PC-3 (cell line): ENCODE data around the gene ZBED4. TPM values are rescaled to one million over a fixed set of nuclear protein-coding genes. Genes with fewer than 3 reads are reported as not detected.
A peak's percentile ranks its signal among the peaks of the same experiment; 100 is the strongest.

Source experiments
- ATAC-seq: fragments of 200-7000 bp; cut with Tn5 transposase; 2 replicates; pipeline ENCODE4 v1.9.1; 2020; ENCODE audit warnings: mild to moderate bottlenecking, moderate library complexity
- BruUV-seq: library from RNA; stranded (reverse); fragments of 400-500 nt; replicated peaks from 2 replicates; lab custom pipeline; 2021; lab: Mats Ljungman, UMichigan
- CTCF ChIA-PET: fragments of 300-600 bp; sonication (Branson Sonifier 250); formaldehyde crosslinking; loops from one replicate; lab custom pipeline; 2022; ENCODE audit warnings: antibody characterized with exemption; lab: Charles Lee
- POLR2A ChIA-PET: fragments of 300-600 bp; sonication (Branson Sonifier 250); formaldehyde crosslinking; loops from one replicate; lab custom pipeline; 2022; ENCODE audit warnings: antibody characterized with exemption; ENCODE audit not compliant: unreplicated experiment; lab: Charles Lee
- DNase-seq: peaks from one replicate; pipeline ENCODE4 v3.0.0-alpha.2; 2015
- H2AFZ ChIP-seq: fragments of 300-600 bp; sonication (generic); 2 replicates; pipeline ENCODE4 v1.6.0; 2016; ENCODE audit warnings: antibody characterized with exemption, low read length
- H3F3A ChIP-seq: fragments of 300-600 bp; sonication (generic); one replicate; pipeline ENCODE4 v1.6.0; 2017; ENCODE audit warnings: antibody characterized with exemption, low read length, control low read depth, mild to moderate bottlenecking; ENCODE audit not compliant: unreplicated experiment
- H3K27ac ChIP-seq: fragments of 300-600 bp; sonication (generic); 2 replicates; pipeline ENCODE4 v1.5.1; 2016; ENCODE audit warnings: mild to moderate bottlenecking, low read length
- H3K27me3 ChIP-seq: fragments of 300-600 bp; sonication (generic); 2 replicates; pipeline ENCODE4 v1.6.1; 2016; ENCODE audit warnings: low read length, mixed read lengths
- H3K36me3 ChIP-seq: fragments of 300-600 bp; sonication (generic); 2 replicates; pipeline ENCODE4 v1.6.1; 2016; ENCODE audit warnings: low read depth, mixed run types, low read length, mixed read lengths
- H3K4me1 ChIP-seq: fragments of 300-600 bp; sonication (generic); 2 replicates; pipeline ENCODE4 v1.5.1; 2016; ENCODE audit warnings: low read length; ENCODE audit not compliant: insufficient read depth
- H3K4me2 ChIP-seq: fragments of 300-600 bp; sonication (generic); 2 replicates; pipeline ENCODE4 v1.6.0; 2016; ENCODE audit warnings: low read length
- H3K4me3 ChIP-seq: fragments of 300-600 bp; sonication (generic); 2 replicates; pipeline ENCODE4 v1.5.1; 2016; ENCODE audit warnings: mild to moderate bottlenecking, low read length, mixed read lengths
- H3K79me2 ChIP-seq: fragments of 300-600 bp; sonication (generic); 2 replicates; pipeline ENCODE4 v1.6.1; 2017; ENCODE audit warnings: low read length, mixed read lengths
- H3K9ac ChIP-seq: fragments of 300-600 bp; sonication (generic); 2 replicates; pipeline ENCODE4 v1.6.0; 2016; ENCODE audit warnings: mild to moderate bottlenecking, low read length
- H3K9me2 ChIP-seq: fragments of 300-600 bp; sonication (generic); replicated peaks from 2 replicates; pipeline ENCODE4 v1.6.1; 2016; ENCODE audit warnings: mixed run types, low read length, mixed read lengths
- H3K9me3 ChIP-seq: fragments of 300-600 bp; sonication (generic); 2 replicates; pipeline ENCODE4 v1.6.1; 2016; ENCODE audit warnings: low read length, mixed read lengths
- H4K20me1 ChIP-seq: fragments of 300-600 bp; sonication (generic); 2 replicates; pipeline ENCODE4 v1.6.1; 2016; ENCODE audit warnings: low read length, mixed read lengths
- CTCF ChIP-seq: fragments of 300-600 bp; sonication (generic); conservative IDR thresholded peaks from 2 replicates; pipeline ENCODE4 v1.5.1; 2017; ENCODE audit warnings: antibody characterized with exemption, low read depth, mild to moderate bottlenecking, low read length
- EZH2 ChIP-seq: fragments of 300-600 bp; sonication (generic); IDR thresholded peaks from one replicate; pipeline ENCODE4 v1.6.1; 2017; ENCODE audit warnings: antibody characterized with exemption, mild to moderate bottlenecking, low read length; ENCODE audit not compliant: unreplicated experiment
- EZH2phosphoT487 ChIP-seq: fragments of 300-600 bp; sonication (generic); IDR thresholded peaks from 2 replicates; pipeline ENCODE4 v1.6.1; 2018; ENCODE audit warnings: mild to moderate bottlenecking, antibody characterized with exemption, low read length, borderline replicate concordance
- intact Hi-C: fragments of 100-400 bp; cut with micrococcal nuclease; formaldehyde crosslinking; loops from 2 replicates; pipeline ENCODE4 v1.9.0; 2023
- total RNA-seq: library from RNA; depleted of rRNA; stranded (reverse); fragments of >200 nt; gene quantifications from 2 replicates; pipeline ENCODE4 v1.2.3, GENCODE V29; 2014

The ZBED4 gene
- total RNA-seq, 1 experiment from 2014 or later, result 11.5 TPM

DNA sequence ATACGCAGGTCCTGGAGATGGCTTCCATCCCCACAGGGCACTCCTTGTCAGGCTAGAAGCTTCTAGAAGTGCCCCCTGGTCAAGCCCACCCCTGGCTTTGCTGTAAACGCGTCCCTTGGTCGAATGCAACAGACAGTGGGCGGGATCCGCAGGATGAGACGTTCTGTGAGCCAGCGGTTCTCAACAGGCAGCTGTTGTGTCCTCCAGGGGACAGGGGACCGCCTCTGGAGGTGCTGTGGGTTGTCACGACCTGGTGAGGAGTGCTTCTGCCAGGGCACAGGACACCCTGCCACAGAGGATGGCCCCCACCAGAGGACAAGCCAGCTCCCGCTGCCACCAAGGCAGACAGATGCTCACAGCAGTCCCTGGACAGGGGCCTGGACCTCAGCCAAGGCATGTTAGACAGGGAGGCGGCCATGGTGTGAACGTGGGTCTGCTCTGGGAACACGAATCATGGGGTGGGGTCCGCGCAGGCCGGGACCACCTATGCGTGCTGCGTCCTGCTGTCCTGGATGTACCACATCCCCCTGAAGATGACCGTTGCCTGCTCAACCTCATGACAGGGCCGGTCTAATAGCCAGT, 76.4 kb downstream of the ZBED4 start:
- H3K4me1 ChIP-seq, result peaks cover 18% of the 10 kb centered on the region
- no peak overlapping the region for H3K9ac ChIP-seq
- DNase-seq (no peak), ATAC-seq (no peak)
- no peaks in the 10 kb centered on the region for H3K9me3 ChIP-seq
- no peaks in the 10 kb centered on the region for H3K79me2 ChIP-seq
- no peaks in the 10 kb centered on the region for H3F3A ChIP-seq
- ChIA-PET CTCF (interaction anchor here (1.6 kb wide), 1 partner anchor 100 kb away, joined by 15 read pairs; no protein-coding TSS in a partner anchor), POLR2A (no interaction called here)
- no peak for TF ChIP-seq EZH2phosphoT487
- no peak for TF ChIP-seq CTCF
- no peak for TF ChIP-seq EZH2
- peak overlapping the region; percentile 57; the same call in 1 of the 2 replicates for H2AFZ ChIP-seq
- no peaks in the 10 kb centered on the region for H3K27me3 ChIP-seq
- no peak overlapping the region for H3K27ac ChIP-seq
- H3K4me3 ChIP-seq, result peak overlapping the region; percentile 53; the same call in 1 of the 2 replicates
- BruUV-seq, result no TSS peak
- H4K20me1 ChIP-seq, result no peaks in the 10 kb centered on the region
- intact Hi-C loops, result loop anchor here (5.0 kb wide), 2 partner anchors 62 to 212 kb away; no protein-coding TSS in a partner anchor
- H3K9me2 ChIP-seq, result no peaks in the 10 kb centered on the region
- H3K4me2 ChIP-seq, result peak overlapping the region; percentile 82
- H3K36me3 ChIP-seq, result no peaks in the 10 kb centered on the region

DNA sequence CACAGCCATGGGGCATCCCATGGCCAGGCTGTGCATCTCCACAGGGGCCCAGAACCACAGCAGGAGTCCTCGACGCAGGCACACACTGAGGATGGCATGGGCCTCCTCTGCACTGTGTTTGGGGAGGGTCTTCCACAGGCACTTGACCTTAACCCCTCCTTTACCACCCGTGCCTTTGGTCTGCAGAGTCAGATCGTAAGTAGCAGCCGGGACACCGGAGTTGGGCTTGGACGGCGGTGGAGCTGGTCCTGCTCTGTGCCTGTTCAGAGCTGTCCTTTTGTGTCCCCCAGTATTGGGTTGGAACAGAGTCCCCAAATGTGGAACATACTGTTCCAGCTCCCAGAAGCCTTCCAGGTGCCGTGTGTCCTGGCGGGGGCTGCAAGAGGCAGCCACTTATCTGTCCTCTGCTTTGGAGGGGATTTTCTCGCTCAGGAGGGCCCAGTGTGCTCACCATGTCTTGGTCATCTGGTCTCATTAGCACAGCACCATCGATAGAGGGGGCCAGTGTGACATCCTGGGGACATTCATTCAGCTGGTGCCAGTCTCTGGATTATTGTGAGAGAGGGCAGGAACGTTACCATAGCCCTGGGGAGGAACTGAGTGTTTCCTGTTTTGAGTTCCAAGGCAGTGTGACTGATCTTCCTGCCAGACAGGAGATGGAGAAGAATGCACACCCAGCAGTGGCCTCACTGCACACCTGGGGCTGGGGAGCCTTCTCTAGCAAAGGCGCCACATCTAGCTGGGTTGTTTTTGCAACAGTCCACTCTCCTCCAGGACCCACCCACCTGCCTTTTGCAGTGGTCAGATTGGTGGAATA, 77.2 kb downstream of the ZBED4 start:
- DNase-seq (peak; percentile 85), ATAC-seq (peak; percentile 76)
- no peak overlapping the region for H3K27ac ChIP-seq
- H3K36me3 ChIP-seq, result no peaks in the 10 kb centered on the region
- H3K4me3 ChIP-seq, result no peak overlapping the region
- no peak overlapping the region for H2AFZ ChIP-seq
- H3K9me3 ChIP-seq, result no peaks in the 10 kb centered on the region
- CTCF ChIA-PET, result interaction anchor here (0.5 to 1.6 kb wide), 2 partner anchors 99 to 180 kb away, joined by 6 to 15 read pairs; no protein-coding TSS in a partner anchor
- intact Hi-C loops, result loop anchor here (1.0 to 5.0 kb wide), 3 partner anchors 61 to 211 kb away; no protein-coding TSS in a partner anchor
- peak overlapping the region; percentile 39; the same call in 1 of the 2 replicates for H3K4me2 ChIP-seq
- no peaks in the 10 kb centered on the region for H3K79me2 ChIP-seq
- H3K9me2 ChIP-seq, result no peaks in the 10 kb centered on the region
- peak; percentile 78 for TF ChIP-seq CTCF
- no peak for TF ChIP-seq EZH2phosphoT487
- POLR2A ChIA-PET, result no interaction called here
- no peaks in the 10 kb centered on the region for H3F3A ChIP-seq
- no peak overlapping the region for H3K9ac ChIP-seq
- no peaks in the 10 kb centered on the region for H3K27me3 ChIP-seq
- no TSS peak for BruUV-seq
- H4K20me1 ChIP-seq, result no peaks in the 10 kb centered on the region
- peaks cover 18% of the 10 kb centered on the region for H3K4me1 ChIP-seq
